ENCODE results near the gene MFAP4. TPM values are rescaled to one million over a fixed set of nuclear protein-coding genes. Genes with fewer than 3 reads are reported as not detected.

MFAP4 gene
- total and polyA plus RNA-seq, 8 donors = 1.2 to 25.5 (median 11.5) TPM

DNA sequence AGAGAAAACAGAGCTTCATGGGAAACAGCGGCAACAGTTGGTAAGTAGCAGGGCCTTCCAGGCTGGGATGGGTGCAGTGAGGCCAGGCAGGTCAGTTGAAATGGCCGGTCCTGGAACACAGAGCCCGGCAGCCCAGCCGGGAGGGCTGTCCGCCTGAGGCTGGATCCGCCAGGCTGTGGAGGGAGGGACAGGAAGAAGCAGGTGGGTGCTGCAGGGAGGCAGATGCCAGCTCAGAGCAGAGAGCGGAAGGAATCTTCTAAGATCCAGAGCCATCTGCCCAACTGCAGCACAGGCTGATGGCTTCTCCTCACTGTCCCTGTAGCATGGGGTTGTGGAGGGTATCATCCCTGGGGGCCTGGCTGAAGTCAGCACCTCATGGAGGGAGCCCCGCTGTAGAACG, 24.6 kb upstream of the MFAP4 start:
- Histone ChIP-seq H3K27me3 (no peaks in the 10 kb centered on the region), H3K4me3 (no peak overlapping the region), H3K4me1 (no peaks in the 10 kb centered on the region), H3K36me3 (no peaks in the 10 kb centered on the region), H3K9me3 (no peaks in the 10 kb centered on the region), H3K27ac (no peak overlapping the region)
- DNase-seq = no peak
- FAIRE-seq = no peak
- no peak for ATAC-seq
- WGBS, 2 donors = 62 to 68% methylated on average over 9 of the region's 9 CpGs
- intact Hi-C loops (cut with DNase I) = loop anchor here in 1 of 3 donors (10.0 kb wide), 1 partner anchor 47 kb away; the partner anchor contains the start of gene B9D1
- TF ChIP-seq CTCF (IDR thresholded peaks at IDR 0.05) = no peak

DNA sequence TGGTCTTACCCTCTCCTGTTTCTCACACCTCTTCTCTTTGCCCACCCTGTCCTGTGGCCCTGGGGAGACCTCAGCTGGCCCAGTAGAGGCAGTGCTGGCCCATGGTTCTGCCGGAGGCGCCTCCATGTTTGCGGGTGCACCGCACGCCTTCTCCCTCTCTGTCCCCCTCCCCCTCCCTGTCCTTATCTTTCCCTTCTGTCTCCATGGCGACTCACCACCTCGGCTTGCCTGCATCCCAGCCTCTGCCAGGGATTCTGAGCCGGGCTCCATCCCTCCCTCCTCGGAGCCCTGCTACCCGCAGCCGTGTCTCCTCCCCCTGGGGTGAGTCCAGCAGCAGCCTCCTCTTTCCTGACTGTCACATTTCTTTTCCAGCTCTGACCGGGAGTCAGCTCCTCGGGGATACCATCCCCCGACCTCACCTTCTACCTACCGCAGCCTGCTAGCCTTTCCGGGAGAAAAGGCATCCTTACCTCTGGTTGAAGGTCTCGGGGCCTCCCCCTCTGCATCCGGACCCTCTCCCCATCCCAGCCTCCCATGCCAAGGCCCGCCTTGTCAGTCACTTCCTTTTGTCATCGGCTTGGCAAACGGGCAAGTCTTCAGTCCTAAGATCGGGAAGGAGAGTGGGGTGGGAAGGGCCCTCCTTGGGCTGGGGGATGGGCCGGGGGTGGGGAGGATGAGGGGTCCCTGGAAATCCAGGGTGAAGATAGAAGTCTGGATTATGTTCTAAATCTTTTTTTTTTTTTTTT, 24.1 kb upstream of the MFAP4 start, which contains the start of gene RNF112:
TSS of gene RNF112 (plus strand) at position 358 of the 746 bp plus-strand sequence. CDS start at position 535, 177 bp downstream.
- WGBS, 2 donors = 13 to 16% methylated on average over 23 of the region's 23 CpGs
- H3K9me3 ChIP-seq = no peaks in the 10 kb centered on the region
- no peak for ATAC-seq
- no peak for TF ChIP-seq CTCF (IDR thresholded peaks at IDR 0.05)
- no peak within 1 kb of the TSS for H3K4me3 ChIP-seq
- FAIRE-seq = no peak
- no peaks in the 10 kb centered on the region for H3K27me3 ChIP-seq
- H3K36me3 ChIP-seq = no peaks in the 10 kb centered on the region
- intact Hi-C loops (cut with DNase I) = loop anchor here in 1 of 3 donors (10.0 kb wide), 1 partner anchor 46 kb away; the partner anchor contains the start of gene B9D1
- no peaks in the 10 kb centered on the region for H3K4me1 ChIP-seq
- no peak for DNase-seq
- H3K27ac ChIP-seq = no peak within 1 kb of the TSS

DNA sequence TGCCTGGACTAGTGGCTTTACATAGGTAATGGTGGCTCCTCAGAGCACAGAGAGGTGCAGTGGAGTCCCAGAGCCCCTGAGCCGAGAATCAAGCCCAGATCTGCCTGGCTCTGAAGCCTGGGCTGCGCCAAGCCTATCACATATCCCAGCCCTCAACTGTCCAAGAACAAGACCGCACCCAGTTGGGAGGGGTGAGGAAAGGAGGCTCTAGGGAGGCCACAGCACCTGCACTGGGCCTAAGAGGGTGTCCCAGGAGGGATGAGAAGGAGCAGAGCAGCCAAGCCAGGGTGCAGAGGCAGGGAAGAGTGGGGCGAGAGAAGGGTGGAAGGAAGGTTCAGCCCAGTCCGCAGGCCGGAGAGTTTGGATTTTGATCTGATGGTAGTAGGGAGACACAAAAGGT, 23.1 kb upstream of the MFAP4 start:
- intact Hi-C loops (cut with DNase I) = loop anchor here in 1 of 3 donors (10.0 kb wide), 1 partner anchor 45 kb away; the partner anchor contains the start of gene B9D1

GRCh38 chr17:19409509-19409908, 22.5 kb upstream of the MFAP4 start:
- intact Hi-C loops (cut with DNase I) = no loop called here
- no peaks in the 10 kb centered on the region for H3K4me1 ChIP-seq
- no peak for TF ChIP-seq CTCF (IDR thresholded peaks at IDR 0.05)
- H3K27ac ChIP-seq = no peak overlapping the region
- WGBS, 2 donors = 73 to 81% methylated on average over 3 of the region's 3 CpGs
- no peaks in the 10 kb centered on the region for H3K9me3 ChIP-seq
- DNase-seq (no peak), ATAC-seq (no peak), FAIRE-seq (no peak)
- no peaks in the 10 kb centered on the region for H3K36me3 ChIP-seq
- H3K4me3 ChIP-seq = no peak overlapping the region
- no peaks in the 10 kb centered on the region for H3K27me3 ChIP-seq

More for the DNA sequence above, 23.1 kb upstream of the MFAP4 start:
- H3K27ac ChIP-seq = no peak overlapping the region
- TF ChIP-seq CTCF (IDR thresholded peaks at IDR 0.05) = no peak
- DNase-seq = no peak
- WGBS, 2 donors = 71 to 80% methylated on average over 6 of the region's 6 CpGs
- no peak for ATAC-seq
- no peak overlapping the region for H3K4me3 ChIP-seq
- no peaks in the 10 kb centered on the region for H3K36me3 ChIP-seq
- no peaks in the 10 kb centered on the region for H3K4me1 ChIP-seq
- H3K27me3 ChIP-seq = no peaks in the 10 kb centered on the region
- H3K9me3 ChIP-seq = no peaks in the 10 kb centered on the region
- no peak for FAIRE-seq

- H3K27me3 ChIP-seq = no peaks in the 10 kb centered on the region
- 73 to 80% methylated on average over 3 of the region's 3 CpGs for WGBS, 2 donors
- no peak overlapping the region for H3K27ac ChIP-seq
- FAIRE-seq = no peak
- no peak for TF ChIP-seq CTCF (IDR thresholded peaks at IDR 0.05)
- intact Hi-C loops (cut with DNase I) = no loop called here
- no peaks in the 10 kb centered on the region for H3K9me3 ChIP-seq
- no peaks in the 10 kb centered on the region for H3K4me1 ChIP-seq
- no peaks in the 10 kb centered on the region for H3K36me3 ChIP-seq
- H3K4me3 ChIP-seq = no peak overlapping the region
- no peak for ATAC-seq
- DNase-seq = no peak
Observed at GRCh38 chr17:19409066-19409465, 22.1 kb upstream of the MFAP4 start.
